NOMO-1 treated with dmso at 0.1 percent for 144 hours (cell line): ENCODE data around the gene BMPR1A.
A peak's percentile ranks its signal among the peaks of the same experiment; 100 is the strongest.

Source experiments
- DNase-seq: peaks from one replicate; lab custom pipeline; 2025; ENCODE audit not compliant: unreplicated experiment; lab: John Stamatoyannopoulos, UW

Gene BMPR1A

DNA sequence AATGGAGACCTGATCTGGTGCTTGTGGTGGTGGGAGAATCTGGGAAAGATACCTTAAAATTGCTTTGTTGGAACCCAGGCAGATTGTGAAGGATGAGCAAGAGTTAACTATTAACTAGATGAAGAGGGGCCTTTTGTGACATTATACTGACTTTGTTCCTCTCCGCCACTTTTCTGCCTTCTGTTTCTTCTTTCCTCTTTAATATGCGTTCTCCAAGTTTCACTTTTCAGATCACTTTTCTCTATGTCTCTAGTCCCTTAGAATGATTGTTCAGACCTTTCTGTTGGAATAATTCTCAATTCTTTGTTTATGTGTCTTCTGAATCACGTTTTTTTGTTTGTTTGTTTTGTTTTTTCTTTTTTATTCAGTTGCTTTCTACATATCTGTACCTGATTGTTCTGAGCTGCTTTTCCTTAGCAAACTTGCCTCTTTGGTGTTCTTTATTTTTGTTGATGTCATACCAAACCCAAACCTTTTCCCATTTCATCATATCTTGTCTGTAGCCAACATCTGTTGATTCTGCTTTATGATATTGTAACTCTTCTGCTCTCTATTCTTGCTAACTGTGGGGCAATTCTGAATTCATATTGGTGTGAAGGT is 2.8 kb downstream of the BMPR1A start:
- peak; percentile 19 for DNase-seq

GRCh38 chr10:86763404-86763803 is 7.0 kb downstream of the BMPR1A start:
- DNase-seq, result no peak

- DNase-seq, result no peak
These were observed 9.1 kb downstream of the BMPR1A start for GRCh38 chr10:86765548-86765947.

- DNase-seq, result no peak
These were observed 12.1 kb downstream of the BMPR1A start for GRCh38 chr10:86768412-86769062.

DNA sequence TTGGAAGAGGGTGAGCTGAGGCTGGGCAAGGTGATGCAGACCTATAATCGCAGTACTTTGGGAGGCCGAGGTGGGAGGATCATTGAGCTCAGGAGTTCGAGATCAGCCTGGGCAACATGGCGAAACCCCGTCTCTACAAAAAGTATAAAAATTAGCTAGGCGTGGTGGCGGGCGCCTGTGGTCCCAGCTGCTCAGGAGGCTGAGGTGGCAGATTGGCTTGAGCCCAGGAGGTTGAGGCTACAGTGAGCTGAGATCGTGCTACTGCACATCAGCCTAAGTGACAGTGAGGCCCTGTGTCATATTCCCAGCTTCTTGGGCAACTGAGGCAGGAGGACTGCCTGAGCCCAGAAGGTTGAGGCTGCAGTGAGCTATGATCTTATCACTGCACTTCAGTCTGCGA is 13.6 kb downstream of the BMPR1A start:
- DNase-seq, result no peak

- DNase-seq, result no peak
These were observed 14.1 kb downstream of the BMPR1A start for GRCh38 chr10:86770412-86770960.

DNA sequence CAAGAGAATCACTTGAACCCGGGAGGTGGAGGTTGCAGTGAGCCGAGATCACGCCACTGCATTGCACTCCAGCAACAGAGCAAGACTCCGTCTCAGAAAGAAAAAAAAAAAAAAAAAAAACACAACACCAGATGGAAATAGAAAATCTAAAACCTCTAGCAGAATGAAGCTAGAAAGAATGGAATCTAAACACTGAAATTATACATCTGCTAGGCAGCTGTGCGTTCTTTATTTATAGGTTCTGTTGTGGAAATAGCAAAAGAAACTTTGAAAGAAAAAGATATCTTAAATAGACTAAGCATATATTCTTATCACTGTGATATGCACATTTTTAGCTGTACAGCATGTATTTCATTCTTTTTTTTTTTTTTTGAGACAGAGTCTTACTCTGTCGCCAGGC is 17.1 kb downstream of the BMPR1A start:
- DNase-seq, result no peak

DNA sequence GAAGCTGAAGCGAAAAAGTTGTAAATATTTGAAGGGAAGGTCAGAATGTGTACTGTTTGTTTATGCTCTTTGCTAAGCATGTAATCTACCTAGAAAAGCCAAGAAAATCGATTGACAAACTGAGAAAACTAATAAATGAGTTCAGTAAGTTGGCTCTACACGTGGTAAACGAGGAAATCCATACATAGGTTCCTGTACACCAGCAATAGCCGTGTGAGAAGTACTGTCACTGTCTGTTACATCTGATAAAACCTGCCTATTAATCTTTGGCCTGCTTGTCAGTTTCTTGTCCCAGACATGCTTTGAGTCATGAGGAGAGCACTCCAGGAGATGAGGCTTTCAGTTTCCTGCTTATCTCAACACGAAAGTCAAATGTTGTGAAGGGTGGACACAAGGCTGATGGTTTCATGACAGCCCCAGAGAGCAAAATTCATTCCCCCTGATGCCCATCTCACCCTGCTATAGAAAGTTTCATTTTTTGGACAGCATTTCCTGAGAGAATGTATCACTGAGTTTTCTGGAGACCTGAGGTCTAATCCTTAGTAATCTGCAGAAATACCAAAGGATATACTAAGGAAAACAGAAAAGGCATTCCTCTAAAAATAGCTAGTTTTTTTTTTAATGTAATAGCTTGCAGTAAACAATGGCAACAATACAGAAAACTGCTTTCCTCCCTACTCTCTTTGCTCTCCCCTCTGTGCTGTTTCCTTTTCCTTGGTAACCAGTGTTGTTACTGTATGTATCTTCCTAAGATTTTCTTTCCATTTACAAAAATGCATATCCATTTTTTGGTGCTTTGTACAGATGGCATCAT is 18.8 kb downstream of the BMPR1A start:
- DNase-seq, result no peak

- DNase-seq, result no peak
These were observed 19.4 kb downstream of the BMPR1A start for GRCh38 chr10:86775870-86776180.

DNA sequence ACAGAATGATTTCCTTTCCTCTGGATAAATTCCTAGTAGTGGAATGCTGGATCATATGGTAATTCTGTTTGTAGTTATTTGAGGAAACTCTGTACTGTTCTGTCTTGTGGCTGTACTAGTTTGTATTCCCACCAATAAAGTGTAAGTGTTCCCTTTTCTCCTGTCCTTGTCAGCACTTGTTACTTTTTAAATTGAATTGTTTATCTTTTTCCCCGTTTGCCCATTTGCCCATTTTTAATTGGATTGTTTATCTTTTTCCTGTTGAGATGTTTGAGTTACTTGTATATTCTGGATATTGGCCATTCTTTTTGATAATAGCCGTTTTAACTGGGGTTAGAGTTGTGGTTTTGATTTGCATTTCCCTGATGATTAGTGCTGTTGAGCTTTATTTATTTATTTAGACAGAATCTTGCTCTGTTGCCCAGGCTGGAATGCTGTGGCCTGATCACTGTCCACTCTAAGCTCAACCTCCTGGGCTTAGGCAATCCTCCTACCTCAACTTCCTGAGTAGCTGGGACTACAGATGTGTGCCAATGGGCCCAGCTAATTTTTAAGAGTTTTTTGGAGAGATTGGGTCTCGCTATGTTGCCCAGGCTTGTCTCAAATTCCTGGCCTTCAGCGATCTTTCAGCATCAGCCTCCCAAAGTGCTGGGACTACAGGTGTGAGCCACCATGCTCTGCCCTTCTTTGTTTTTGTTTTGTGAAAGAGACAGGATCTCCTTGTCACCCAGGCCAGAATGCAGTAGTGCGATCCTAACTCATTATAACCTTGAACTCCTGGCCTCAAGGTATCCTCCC is 23.0 kb downstream of the BMPR1A start:
- no peak for DNase-seq

DNA sequence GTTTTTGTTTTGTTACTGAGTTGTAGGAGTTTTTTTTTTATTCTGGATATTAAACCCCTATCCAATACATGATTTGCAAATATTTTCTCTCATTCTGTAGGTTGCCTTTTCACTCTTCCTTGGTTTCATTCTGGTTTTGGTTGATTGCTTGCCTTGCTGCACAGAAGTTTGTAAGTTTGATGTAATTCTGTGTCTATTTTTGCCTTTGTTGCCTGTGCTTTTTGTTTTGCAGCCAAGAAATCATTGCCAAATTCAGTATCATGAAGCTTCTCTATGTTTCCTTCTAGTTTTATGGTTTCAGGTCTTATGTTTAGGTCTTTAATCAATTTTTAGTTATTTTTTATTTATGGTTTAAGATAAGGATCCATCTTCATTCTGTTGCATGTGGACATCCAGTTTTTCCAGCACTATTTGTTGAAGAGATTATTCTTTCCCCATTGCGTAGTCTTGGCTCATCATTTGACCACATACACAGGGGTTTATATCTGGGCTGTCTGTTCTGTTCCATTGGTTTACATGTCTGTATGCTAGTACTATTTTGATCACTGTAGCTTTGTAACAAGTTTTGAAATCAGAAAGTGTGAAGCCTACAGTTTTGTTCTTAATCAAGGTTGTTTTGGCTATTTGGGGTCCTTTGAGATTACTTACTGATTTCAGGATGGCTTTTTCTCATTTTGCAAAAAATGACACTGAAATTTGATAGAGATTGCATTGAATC is 26.4 kb downstream of the BMPR1A start:
- DNase-seq, result no peak

DNA sequence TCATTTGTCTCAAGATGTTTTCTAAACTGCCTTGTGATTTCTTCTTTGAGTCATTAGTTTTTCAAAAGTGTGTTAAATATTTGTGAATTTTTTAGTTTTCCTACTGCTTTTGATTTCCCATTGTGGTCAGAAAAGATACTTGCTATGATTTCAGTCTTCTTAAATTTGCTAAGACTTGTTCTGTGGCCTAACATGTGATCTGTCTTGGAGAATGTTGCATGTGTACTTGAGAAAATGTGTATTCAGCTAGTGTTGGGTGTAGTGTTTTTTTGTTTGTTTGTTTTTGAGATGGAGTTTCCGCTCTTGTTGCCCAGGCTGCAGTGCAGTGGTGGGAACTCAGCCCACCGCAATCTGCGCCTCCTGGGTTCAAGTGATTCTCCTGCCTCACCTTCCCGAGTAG is 28.6 kb downstream of the BMPR1A start:
- no peak for DNase-seq

GRCh38 chr10:86785968-86786367 is 29.5 kb downstream of the BMPR1A start:
- no peak for DNase-seq

GRCh38 chr10:86786368-86786767 is 29.9 kb downstream of the BMPR1A start:
- DNase-seq, result no peak

GRCh38 chr10:86790394-86790793 is 34.0 kb downstream of the BMPR1A start:
- no peak for DNase-seq

DNA sequence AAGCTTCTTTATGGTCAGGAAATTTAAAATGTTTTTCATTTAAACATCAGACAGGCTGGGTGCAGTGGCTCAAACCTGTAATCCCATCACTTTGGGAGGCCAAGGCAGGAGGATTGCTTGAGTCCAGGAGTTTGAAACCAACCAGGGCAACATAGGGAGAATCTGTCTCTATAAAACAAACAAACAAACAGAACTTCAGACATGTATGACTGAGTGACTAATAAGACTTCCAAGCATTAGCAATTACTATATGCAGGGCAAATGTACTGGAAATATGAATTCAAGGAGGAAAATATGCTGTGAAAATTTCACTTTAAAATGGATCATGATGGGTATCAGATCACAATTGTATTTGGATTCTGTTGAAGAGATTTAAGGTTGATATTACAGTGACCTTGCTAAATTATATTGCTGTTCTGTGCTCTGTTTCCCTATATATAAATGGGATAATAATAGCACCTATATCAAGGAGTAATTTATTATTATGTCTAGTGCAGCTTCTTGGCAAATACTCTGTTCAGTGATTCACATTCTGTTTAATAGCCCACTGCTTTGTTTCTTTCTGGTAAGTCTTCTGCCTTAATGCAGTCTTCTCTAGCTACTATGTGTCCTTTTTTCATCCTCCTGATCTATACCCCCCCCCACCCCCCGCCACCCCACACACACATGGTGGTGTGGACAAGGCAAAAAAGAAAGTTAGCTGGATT is 36.2 kb downstream of the BMPR1A start:
- no peak for DNase-seq

GRCh38 chr10:86793696-86794095 is 37.3 kb downstream of the BMPR1A start:
- no peak for DNase-seq

DNA sequence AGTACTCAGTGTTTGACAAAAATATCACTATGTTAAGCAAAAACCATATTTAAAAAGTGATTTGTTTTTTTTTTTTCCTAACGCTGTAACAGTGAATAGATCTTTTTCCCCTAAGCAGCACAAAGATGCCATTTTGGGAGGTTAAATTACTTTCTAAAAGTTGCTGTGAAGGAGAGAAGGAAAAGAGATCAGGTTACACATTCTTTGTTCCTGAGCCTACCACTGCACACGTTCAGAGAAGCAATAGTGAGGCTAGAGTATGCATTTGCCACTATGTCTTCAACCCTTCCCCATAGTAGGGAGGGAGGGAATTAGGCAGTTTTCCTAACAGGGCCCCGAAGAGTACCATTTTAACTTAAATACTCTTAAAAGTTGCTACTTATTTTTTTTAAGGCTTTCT is 38.9 kb downstream of the BMPR1A start:
- no peak for DNase-seq

DNA sequence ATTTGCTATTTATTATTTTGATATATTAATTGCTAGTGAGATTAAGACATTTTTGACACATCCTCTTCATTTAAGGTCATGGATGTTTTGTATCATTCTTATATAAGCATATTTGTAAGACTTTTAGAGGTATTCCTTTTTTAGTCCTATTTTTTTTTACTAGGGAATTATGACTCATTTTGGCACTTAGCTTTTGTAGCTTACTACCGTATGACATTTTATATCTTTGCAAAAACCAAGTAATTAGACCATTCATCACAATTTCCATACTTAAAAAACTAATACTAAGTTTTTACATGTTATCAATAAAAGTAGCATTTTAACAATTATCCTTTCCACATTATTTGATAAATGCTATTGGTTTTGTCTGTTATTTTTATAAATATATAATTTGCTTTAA is 41.6 kb downstream of the BMPR1A start:
- no peak for DNase-seq

- DNase-seq, result no peak
These were observed 42.2 kb downstream of the BMPR1A start for GRCh38 chr10:86798611-86799010.
